Measurements from ENCODE around the gene IL10RB. TPM values are rescaled to one million over a fixed set of nuclear protein-coding genes. Genes with fewer than 3 reads are reported as not detected.

IL10RB gene
- total and polyA plus RNA-seq, 10 of the 15 experiments (the other 5 are each of a cell fraction or from before 2014, with no cell fraction given) = 15.0 to 55.1 (median 34.9) TPM

- no peak for TF ChIP-seq CEBPZ (IDR thresholded peaks at IDR 0.05; ENCODE audit: low read depth, low read length)
- TF ChIP-seq ZZZ3 (IDR thresholded peaks at IDR 0.05; ENCODE audit: control insufficient read depth, insufficient read length, low read depth) = no peak
- no peak for TF ChIP-seq ZSCAN29 (IDR thresholded peaks at IDR 0.05)
- TF ChIP-seq POLR2A (IDR thresholded peaks at IDR 0.05; ENCODE audit: low read depth, low read length) = 0 out of 2 replicates have a peak, but pooled peaks have one; percentile 40
- TF ChIP-seq TCF12 (IDR thresholded peaks at IDR 0.05; ENCODE audit: low read depth, low read length) = no peak; the same call in 1 of the 2 replicates
- peak; percentile 29 for TF ChIP-seq DPF2 (IDR thresholded peaks at IDR 0.05)
- no peak for TF ChIP-seq ZBTB33 (IDR thresholded peaks at IDR 0.05)
- no peak for TF ChIP-seq KDM1A (IDR thresholded peaks at IDR 0.05; ENCODE audit: borderline replicate concordance)
- no peak for TF ChIP-seq NR2C2 (IDR thresholded peaks at IDR 0.05; ENCODE audit: borderline replicate concordance, control insufficient read depth, insufficient read length, low read depth)
- TF ChIP-seq HDGF (IDR thresholded peaks at IDR 0.05) = no peak
- peak; percentile 97 for TF ChIP-seq FOXM1 (IDR thresholded peaks at IDR 0.05; ENCODE audit: low read depth, low read length)
- peak; percentile 89 for TF ChIP-seq MTA2 (IDR thresholded peaks at IDR 0.05; ENCODE audit: low read depth)
- TF ChIP-seq SMARCA5 (IDR thresholded peaks at IDR 0.05) = no peak
- TF ChIP-seq BRCA1 (IDR thresholded peaks at IDR 0.05; ENCODE audit: low read depth, low read length) = no peak
- TF ChIP-seq IRF5 (IDR thresholded peaks at IDR 0.05; ENCODE audit: borderline replicate concordance) = no peak
- TF ChIP-seq NKRF (conservative IDR thresholded peaks at IDR 0.05) = no peak
- TF ChIP-seq MEF2B (IDR thresholded peaks at IDR 0.05; ENCODE audit: partially characterized antibody, poor library complexity, severe bottlenecking) = peak; percentile 76
- peak; percentile 87 for TF ChIP-seq ATF2 (IDR thresholded peaks at IDR 0.05; ENCODE audit: low read length)
- TF ChIP-seq ASH2L (IDR thresholded peaks at IDR 0.05; ENCODE audit: borderline replicate concordance, low read depth) = no peak
- TF ChIP-seq SREBF2 (IDR thresholded peaks at IDR 0.05; ENCODE audit: low read length) = no peak
These were observed 27.5 kb upstream of the IL10RB start (continued) for GRCh38 chr21:33238565-33239255.
